Right ventricle myocardium superior (tissue), 1 donor: Measurements from ENCODE around the gene UFSP1. TPM values are rescaled to one million over a fixed set of nuclear protein-coding genes. Genes with fewer than 3 reads are reported as not detected.

ENCODE experiments used
- ATAC-seq: fragments of 200-7000 bp; cut with Tn5 transposase; one replicate; pipeline ENCODE4 v1.9.1; 2020; ENCODE audit warnings: mild to moderate bottlenecking; ENCODE audit not compliant: poor library complexity
- DNase-seq: peaks from one replicate; pipeline ENCODE4 v3.0.0-alpha.2; 2020
- intact Hi-C: fragments of 100-400 bp; cut with DNase I; formaldehyde crosslinking; loops from one replicate; pipeline ENCODE4 v1.11.2; 2022
- total RNA-seq: library from RNA; stranded (reverse); fragmentation: NEBNext Ultra II Directional; extraction: Animal tissue kit (Norgen Biotek cat#: 25700); gene quantifications from one replicate; pipeline ENCODE4 v1.2.1, GENCODE V29; 2021
- donor health status: DM: no; HTN: yes; CAD: no; lungs with severe emphysema.

Gene UFSP1
- total RNA-seq, 1 donor from 2014 or later, result 2.2 TPM

DNA sequence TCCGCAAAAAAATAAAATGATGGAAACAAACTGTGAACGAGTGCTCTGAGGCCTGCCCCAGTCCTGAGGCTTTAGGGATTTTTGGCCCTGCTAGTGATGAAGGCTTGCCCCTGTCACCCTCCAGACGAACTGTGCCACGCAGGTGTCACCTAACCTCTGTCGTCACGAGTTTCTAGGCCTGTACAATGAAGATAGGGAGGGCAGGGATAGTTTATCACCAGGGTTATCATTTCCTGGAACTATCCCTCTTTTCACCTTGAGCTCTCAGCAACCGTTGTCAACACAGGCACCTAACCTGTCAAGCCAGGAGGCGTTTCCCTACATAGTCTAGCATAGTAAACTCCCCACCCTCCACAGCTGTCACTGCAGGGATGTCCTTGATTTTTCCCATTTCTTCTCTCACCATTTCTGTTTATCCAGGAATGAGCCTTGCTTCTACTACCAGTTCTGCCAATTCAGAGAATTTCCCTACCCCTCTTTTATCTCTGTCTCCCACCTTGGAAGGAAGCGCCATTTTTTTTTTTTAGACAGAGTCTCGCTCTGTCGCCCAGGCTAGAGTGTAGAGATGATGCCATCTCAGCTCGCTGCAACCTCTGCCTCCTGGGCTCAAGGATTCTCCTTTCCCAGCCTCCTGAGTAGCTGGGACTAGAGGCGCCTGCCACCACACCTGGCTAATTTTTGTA is 8.4 kb upstream of the UFSP1 start:
- no peak for ATAC-seq
- intact Hi-C loops, result loop anchor here (1.0 to 10.0 kb wide), 2 partner anchors 161 to 237 kb away; no protein-coding TSS in a partner anchor
- no peak for DNase-seq

DNA sequence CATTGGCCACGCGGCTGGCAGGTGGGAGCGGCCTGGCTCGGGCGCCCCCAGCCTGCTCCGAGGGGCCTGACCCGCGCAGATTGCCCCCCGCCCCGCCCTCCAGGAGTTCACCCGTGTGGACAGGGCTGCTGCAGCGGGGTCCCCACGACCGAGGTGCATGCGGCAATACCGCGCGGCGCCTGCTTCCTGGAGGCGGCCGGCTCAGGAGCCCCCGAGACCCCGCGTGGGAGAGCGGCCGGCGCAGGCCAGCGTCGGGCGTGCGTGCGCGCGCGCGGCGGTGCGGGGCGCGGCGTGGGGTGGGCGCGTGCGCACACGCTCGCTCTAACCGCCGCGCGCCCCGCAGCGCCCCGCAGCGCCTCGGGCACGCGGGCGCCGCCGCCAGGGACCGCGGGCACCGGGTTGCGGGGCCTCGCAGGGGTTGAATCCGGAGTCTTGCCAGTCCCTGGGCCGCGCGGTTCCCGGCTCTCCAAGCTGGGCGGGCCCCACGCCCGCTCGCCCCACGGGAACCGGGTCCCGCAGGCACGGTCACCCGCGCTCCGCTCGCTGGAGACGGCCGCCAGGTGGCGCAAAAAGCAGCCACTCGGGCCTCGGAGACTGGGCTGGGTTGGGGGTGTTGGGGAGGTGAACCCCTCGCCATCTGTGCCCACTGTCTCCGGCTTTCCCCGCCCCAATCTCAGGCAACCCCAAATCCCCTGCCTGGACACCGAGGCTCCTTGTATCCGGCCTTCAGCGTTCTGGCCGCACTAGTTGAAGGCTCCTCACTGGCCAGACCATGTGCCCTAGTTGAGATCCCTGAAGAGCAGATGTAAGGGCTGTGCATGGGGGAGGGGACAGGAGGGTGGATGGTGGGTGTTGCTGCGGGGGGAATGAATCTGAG is 7.5 kb upstream of the UFSP1 start:
- peak; percentile 67 for DNase-seq

DNA sequence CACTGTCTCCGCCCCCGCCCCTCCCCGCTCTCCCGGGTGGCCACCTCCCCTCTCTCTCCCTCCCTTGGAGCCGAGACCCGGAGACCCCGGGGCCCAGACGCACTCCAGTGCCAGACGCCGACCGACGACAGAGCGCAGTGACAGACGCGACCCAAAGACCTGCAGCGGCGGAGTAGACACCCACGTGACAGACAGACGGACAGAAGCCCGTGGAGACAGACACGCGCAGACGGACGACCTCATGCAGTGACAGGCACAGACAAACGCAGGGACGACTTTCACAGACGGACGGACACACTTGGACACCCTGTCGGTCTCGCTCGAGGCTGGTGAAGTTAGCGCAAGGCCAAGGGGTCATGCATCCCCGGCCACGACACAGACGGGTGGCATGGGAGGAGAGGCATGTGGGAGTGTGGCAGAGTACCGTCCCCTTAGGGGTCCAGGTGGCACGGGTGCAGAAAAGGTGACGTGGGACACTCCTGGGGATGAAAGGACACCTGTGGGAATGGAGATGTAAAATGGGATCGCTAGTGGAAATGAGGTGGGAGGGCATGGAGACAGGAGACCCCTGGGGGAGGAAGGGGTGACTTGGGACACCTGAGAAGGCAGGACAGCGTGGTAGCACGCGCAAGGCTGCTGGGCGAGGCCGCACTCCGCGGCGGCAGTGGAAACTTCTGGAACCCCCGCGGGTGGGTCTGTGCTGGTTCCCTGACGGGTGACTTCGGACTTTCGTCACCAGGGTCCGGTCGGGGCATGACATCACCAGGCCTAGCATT is 6.6 kb upstream of the UFSP1 start:
- ATAC-seq (peak; percentile 17), DNase-seq (no peak)
- intact Hi-C loops, result loop anchor here (10.0 kb wide), 1 partner anchor 239 kb away; no protein-coding TSS in a partner anchor

More for the DNA sequence above, 7.5 kb upstream of the UFSP1 start:
- intact Hi-C loops, result loop anchor here (1.0 to 10.0 kb wide), 2 partner anchors 162 to 238 kb away; no protein-coding TSS in a partner anchor
- ATAC-seq, result peak; percentile 38

DNA sequence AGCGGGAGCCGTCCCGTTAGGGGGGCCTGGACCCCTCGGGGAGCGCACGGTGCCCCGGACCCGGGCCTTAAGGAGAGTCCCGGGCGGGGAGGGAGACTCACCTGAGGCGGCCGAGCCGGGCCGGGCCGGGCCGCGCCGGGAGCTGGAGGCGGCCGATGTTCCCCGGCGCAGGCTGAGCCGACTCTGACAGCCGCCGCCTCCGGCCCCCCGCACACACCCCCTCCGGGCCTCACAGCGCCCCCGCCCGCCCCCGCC is 6.1 kb upstream of the UFSP1 start, which contains the start of gene ACHE:
TSS of gene ACHE (minus strand) at position 188 of the 255 bp plus-strand sequence. CDS start 1,656 bp downstream, outside the sequence.
- no peak for DNase-seq
- peak; percentile 13 for ATAC-seq
- intact Hi-C loops, result loop anchor here (10.0 kb wide), 1 partner anchor 239 kb away; no protein-coding TSS in a partner anchor

DNA sequence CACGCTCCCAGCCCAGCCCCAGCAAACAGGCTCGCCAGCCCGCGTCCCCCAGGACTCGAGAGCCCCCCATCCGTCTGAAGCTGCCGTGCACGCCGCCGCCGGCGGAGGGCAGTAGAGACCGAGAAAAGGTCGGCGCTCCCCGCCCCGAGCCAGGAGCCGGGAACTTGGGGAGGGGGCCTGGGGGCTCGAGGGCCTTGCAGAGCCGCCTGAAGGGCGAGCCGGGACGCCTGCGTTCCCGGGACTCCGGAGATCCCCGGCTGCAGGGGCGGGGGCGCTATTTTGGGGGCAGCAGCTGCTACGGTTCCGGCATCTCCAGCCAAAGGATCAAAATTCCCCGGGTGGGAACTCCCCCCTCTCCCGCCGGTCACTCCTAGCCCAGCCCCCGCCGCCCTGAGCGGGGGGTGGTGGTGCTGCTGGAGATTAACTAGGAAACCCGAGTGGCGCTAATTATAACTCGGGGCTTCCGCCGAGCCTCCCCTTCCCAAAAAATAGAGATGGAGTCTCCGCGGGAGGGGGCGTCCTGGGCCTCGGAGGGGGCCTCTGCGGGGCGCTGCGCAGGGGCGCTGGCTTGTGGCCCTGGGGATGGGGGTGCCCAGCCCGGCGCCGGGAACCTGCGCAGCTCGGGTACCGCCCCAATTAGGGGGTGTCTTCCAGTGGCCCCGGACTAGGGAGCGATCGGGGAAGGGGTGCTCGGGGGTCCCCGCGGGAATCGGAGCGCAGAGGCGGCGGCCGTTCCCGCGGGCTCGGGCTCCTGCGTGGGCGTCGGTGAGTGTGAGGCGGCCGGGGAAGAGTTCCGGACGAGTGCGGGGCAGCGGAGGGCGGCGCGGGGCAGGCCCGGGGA is 5.6 kb upstream of the UFSP1 start:
- peak; percentile 65 for DNase-seq
- intact Hi-C loops, result loop anchor here (5.0 to 10.0 kb wide), 2 partner anchors 182 to 240 kb away; no protein-coding TSS in a partner anchor
- ATAC-seq, result peak; percentile 4

DNA sequence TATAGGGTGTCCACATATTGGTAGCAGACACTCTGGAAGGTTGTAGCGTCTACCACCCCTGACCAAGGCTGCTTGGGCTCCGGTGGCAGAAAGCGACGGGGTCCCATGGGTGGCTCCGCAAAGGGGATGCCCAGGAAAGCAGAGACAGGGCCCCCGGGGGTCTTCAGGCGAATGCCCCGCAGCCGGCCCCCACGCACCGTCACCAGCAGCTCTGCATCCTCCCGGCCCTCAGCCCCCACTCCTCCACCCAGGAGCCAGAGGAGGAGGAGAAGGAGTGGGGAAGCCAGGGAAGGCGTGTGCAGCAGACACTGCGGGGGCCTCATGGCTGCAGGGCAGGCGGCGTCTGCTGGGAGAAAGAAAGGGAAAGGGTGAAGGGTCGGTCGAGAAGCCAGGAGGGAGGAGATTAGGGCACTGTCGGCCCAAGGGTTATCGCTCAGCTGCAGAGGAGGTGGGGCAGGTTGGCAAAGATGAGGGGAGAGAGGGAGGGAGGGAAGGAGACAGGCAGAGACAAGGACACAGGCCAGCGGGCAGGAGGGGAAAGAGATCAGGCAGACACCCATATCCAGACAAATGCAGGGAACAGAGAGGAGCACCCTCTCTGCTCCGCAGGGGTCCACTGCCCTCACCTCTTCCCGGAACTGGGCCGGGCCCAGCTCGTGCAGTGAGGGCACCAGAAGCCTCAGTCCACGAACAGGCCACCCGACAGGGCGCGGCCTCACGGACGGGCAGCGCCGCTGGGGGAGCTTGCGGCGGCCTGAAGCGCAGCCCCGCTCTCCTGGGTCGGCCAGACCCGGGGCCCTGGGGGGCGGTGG is 4.6 kb upstream of the UFSP1 start:
- ATAC-seq, result no peak
- DNase-seq, result no peak
- intact Hi-C loops, result loop anchor here (5.0 to 10.0 kb wide), 2 partner anchors 183 to 241 kb away; no protein-coding TSS in a partner anchor

DNA sequence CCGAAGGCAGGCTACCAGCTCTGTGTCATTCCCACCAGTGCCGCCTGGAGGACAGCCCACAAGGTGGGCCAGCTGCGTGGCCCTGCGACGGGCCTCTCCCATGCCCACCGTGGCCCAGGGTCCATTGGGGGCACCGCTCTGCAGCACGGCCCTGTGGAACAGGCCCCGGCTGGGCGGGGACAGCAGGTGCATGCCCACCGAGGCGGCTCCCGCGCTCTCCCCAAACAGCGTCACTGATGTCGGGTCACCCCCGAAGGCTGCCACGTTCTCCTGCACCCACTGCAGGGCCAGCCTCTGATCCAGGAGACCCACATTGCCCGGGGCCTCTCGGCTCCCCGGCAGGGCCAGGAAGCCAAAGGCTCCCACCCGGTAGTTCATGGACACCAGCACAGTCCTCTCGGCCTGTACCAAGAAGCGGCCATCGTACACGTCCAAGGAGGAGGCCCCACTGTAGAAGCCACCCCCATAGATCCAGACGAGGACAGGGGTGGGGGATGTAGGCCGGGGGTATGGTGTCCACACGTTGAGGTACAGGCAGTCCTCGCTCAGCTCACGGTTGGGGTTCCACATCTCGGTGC is 3.9 kb upstream of the UFSP1 start:
- intact Hi-C loops, result loop anchor here (5.0 to 10.0 kb wide), 2 partner anchors 184 to 241 kb away; no protein-coding TSS in a partner anchor
- ATAC-seq (no peak), DNase-seq (no peak)

DNA sequence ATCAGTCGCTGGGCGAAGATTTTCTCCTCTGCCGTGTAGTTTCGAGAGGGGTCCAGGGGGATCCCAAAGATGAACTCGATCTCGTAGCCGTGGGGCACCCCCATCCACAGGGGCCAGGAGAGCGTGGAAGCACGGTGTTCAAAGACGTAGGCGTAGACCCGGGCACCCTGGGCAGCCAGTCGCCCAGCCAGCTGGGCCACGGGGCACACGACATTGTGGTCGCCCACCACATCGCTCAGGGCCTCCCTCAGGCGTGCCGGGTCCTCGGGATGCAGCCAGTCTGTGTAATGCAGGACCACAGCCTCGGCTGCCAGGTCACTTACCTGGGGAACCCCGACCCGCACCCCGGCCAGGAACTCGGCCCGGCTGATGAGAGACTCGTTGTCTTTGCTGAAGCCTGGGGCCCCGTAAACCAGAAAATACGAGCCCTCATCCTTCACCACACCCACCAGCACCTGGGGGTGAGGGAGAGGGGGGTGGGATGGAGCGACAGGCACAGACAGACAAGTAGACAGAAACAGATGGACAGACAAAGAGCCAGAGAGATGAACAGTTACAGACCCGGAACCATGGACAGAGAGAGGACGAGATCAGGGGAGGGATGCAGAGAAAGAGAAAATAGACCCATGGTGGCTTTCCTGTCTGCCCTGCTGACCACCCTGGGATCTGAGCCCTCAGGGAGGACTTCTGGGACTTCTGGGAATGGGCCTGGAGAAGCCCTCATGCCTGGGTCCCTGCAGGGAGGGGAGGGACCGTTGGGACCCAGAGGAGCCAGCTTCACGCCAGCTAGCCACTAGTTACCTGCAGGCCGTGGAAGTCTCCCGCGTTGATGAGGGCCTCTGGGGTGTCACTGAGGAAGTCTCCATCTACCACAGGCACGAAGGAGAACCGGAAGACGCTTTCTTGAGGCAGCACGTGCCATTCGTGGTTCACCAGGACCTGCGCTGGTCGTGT is 3.1 kb upstream of the UFSP1 start:
- no peak for ATAC-seq
- DNase-seq, result peak; percentile 33
- intact Hi-C loops, result loop anchor here (5.0 to 10.0 kb wide), 2 partner anchors 185 to 242 kb away; no protein-coding TSS in a partner anchor

DNA sequence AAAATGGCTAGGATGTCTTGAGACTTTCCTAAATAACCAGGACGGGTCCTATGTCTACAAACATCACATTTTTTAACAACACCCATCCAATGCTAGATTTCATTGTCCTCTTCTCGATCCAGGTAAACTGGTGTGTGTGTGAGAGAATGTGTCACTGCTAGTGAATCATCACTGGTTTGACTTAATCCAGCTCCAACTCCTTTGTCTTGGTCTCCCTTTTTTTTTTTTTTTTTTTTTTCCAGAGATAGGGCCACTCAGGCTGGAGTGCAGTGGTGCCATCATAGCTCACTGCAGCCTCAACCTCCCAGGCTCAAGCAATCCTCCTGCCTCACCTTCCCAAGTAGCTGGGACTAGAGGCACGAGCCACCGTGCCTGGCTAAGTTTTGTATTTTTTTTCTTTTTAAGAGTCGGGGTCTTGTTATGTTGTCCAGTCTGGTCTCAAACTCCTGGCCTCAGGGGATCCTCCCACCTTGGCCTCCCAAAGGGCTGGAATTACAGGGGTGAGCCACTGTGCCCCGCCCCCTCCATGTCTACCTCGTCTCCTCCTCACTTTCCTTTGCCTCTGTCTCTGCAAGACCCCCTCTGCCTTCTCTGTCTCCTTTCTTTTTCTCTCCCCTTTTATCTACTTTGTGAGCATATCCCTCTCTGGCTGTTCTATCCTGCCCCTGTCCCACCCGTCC is 2.2 kb upstream of the UFSP1 start:
- DNase-seq, result no peak
- intact Hi-C loops, result loop anchor here (5.0 to 10.0 kb wide), 2 partner anchors 186 to 243 kb away; no protein-coding TSS in a partner anchor

DNA sequence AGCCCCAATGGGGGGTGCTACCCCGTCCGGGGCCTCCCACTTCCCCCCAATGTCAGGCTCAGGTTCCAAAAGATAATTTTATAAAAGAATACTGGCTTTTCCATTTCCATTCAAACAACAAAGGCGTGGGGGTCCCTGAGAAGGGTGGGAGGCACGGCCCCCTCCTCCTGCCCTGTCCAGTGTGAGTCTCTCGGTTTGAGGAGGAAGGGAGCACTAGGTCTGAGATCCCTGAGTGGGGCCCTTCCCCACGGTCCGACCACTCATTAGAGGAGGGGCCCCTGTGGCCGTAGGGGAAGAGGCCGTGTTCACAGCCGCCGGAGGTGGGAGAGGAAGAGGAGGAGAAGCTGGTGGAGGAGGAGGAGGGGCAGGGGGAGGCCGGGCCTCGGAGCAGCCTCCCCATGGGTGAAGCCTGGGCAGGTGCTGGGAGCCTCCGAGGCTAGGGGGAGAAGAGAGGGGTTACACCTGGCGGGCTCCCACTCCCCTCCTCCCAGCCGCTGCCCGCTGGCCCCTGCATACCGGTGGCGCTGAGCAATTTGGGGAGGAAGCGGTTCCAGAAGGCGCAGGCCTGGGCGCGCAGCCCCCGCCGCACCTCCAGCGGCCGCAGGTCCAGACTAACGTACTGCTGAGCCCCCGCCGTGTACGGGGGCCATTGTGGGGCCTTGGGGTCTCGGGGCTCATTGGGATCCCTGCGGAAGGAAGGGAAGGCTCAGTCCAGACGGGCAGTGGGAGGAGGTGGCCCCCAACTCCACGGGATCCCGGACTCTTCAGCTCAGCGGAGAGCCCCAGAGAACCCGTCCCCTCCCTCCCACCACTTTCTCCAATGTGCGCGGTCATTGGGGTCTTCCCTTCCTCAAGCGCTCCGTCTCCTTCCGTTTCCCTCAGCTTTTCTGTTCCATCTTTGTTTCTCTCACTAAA is 1.4 kb upstream of the UFSP1 start:
- ATAC-seq, result no peak
- intact Hi-C loops, result loop anchor here (5.0 to 10.0 kb wide), 2 partner anchors 186 to 244 kb away; no protein-coding TSS in a partner anchor
- DNase-seq, result no peak

More for the DNA sequence above, 2.2 kb upstream of the UFSP1 start:
- no peak for ATAC-seq

DNA sequence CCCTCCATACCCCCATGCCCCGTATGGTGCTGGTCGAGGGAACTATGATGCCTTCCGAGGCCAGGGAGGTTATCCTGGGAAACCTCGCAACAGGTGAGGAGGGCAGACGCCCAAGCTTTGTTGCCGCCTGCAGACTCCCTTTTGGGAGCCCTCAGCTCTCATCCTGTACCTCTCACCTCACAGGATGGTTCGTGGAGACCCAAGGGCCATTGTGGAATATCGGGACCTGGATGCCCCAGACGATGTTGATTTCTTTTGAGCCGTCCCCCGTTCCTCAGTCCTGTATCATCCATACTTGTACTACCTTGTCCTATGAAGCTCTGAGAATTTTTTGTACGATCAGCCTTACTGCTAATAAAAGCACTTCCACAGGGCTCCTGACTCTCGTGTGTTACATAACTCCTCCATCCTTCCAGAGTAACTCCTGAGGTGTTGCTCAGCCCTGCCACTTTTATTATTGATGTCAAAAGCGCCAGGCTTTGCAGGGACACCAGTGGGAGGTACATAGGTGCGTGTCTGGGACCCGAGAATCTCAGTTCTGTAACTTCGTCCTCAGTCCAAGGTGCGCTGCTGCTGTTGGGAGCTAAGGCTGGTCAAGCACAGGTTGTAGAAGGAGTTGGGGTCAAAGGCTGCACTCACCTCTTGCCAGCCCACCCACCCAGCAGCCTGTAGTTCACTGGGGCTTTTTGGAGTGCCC is 1.1 kb downstream of the UFSP1 start:
- DNase-seq (no peak), ATAC-seq (no peak)
- intact Hi-C loops, result no loop called here

DNA sequence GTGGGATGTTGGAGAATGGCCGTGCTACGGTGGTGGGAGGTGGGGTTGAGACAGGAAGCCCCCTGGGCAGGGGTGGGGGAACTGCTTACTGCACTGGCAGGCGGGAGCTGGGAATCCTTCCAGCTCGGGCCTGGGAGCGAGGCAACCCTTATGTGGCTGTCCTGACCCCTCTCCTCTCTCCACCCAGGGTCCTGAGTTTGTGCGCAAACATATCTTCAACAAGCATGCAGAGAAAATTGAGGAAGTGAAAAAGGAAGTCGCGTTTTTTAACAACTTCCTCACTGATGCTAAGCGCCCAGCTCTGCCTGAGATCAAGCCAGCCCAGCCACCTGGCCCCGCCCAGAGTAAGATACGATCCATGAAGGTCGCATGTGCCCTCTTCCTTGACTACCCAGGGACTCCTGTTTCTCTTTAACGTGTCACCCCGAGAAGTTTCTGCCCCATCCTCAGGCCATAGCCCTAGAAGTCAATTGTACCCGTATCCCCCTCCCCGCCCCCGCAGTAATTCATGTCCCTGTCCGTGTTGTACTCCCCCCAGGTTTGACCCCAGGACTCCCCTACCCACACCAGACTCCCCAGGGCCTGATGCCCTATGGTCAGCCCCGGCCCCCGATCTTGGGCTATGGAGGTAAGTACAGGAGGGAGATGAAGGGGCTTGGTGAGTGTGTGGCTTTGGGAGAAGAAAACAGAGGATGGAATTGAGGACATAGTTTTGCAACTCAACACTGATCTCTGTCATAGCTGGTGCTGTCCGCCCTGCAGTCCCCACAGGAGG is 1.8 kb downstream of the UFSP1 start:
- DNase-seq (peak; percentile 68), ATAC-seq (no peak)
- intact Hi-C loops, result no loop called here
